Suprapubic skin (tissue), 3 donors: ENCODE data around the gene NR2F1-AS1.

Experiments used
- EP300 ChIP-seq: sonication (generic); formaldehyde crosslinking; IDR thresholded peaks from one replicate; pipeline ENCODE4 v1.6.1; 2017; ENCODE audit warnings: antibody characterized with exemption
- TF ChIP-seq, protein P1 (sequence below), 2 donors: fragments of 200-600 bp in 1 of 2; fragments of 450-650 bp in 1 of 2; sonication (generic) in 1 of 2; IDR thresholded peaks; one replicate each; pipeline ENCODE4 v1.5.1; 2016 to 2019; ENCODE audit warnings: antibody characterized with exemption in 2 of 2, mild to moderate bottlenecking in 1 of 2, moderate library complexity in 1 of 2

GRCh38 chr5:93572101-93572607 is 8.9 kb downstream of the NR2F1-AS1 start:
- TF ChIP-seq, protein P1, sequence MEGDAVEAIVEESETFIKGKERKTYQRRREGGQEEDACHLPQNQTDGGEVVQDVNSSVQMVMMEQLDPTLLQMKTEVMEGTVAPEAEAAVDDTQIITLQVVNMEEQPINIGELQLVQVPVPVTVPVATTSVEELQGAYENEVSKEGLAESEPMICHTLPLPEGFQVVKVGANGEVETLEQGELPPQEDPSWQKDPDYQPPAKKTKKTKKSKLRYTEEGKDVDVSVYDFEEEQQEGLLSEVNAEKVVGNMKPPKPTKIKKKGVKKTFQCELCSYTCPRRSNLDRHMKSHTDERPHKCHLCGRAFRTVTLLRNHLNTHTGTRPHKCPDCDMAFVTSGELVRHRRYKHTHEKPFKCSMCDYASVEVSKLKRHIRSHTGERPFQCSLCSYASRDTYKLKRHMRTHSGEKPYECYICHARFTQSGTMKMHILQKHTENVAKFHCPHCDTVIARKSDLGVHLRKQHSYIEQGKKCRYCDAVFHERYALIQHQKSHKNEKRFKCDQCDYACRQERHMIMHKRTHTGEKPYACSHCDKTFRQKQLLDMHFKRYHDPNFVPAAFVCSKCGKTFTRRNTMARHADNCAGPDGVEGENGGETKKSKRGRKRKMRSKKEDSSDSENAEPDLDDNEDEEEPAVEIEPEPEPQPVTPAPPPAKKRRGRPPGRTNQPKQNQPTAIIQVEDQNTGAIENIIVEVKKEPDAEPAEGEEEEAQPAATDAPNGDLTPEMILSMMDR (IDR thresholded peaks at IDR 0.05), result no peak
- TF ChIP-seq EP300, result no peak
